H1 (cell line): Measurements from ENCODE around the gene IFI16. TPM values are rescaled to one million over a fixed set of nuclear protein-coding genes. Genes with fewer than 3 reads are reported as not detected.
"Not testable (repeated sequence)": the region's sequence is repeated elsewhere in the genome, so short reads cannot be mapped to it uniquely, and the experiment has no call there.

Source experiments
- CTCF ChIA-PET: fragments of 300-600 bp; sonication (Branson Sonifier 250); formaldehyde crosslinking; loops from one replicate; lab custom pipeline; 2021; ENCODE audit not compliant: partially characterized antibody; lab: Charles Lee
- POLR2A ChIA-PET: fragments of 300-600 bp; sonication (Branson Sonifier 250); formaldehyde crosslinking; loops from one replicate; lab custom pipeline; 2021; ENCODE audit warnings: inconsistent platforms; ENCODE audit not compliant: partially characterized antibody; lab: Charles Lee
- DNase-seq, 2 experiments: peaks; one replicate each; pipeline versions ENCODE4 v3.0.0 to v3.0.0-alpha.2; 2010 to 2022; ENCODE audit warnings: low spot score in 2 of 2, low read depth in 1 of 2, mixed read lengths in 1 of 2
- FAIRE-seq: peaks from 2 replicates; lab custom pipeline; 2011; peaks lifted over from hg19 to GRCh38; lab: Jason Lieb, UNC
- H2AFZ ChIP-seq: 2 replicates; pipeline ENCODE4 v1.8.1; 2012; ENCODE audit warnings: low read length, inconsistent platforms
- H2AK5ac ChIP-seq: 2 replicates; pipeline ENCODE4 v1.6.1; 2013; ENCODE audit warnings: low read depth, low read length
- H2BK120ac ChIP-seq: replicated peaks from 2 replicates; pipeline ENCODE3; 2013; ENCODE audit warnings: low read depth, low read length, inconsistent platforms
- H2BK12ac ChIP-seq: 2 replicates; pipeline ENCODE4 v1.6.1; 2013; ENCODE audit warnings: low read depth, low read length
- H2BK15ac ChIP-seq: 2 replicates; pipeline ENCODE4 v1.6.1; 2013; ENCODE audit warnings: low read length
- H2BK20ac ChIP-seq: 2 replicates; pipeline ENCODE4 v1.6.1; 2013; ENCODE audit warnings: low read length
- H2BK5ac ChIP-seq: 2 replicates; pipeline ENCODE4 v1.6.1; 2013; ENCODE audit warnings: low read depth, low read length
- H3K14ac ChIP-seq: 2 replicates; pipeline ENCODE4 v1.6.1; 2013; ENCODE audit warnings: inconsistent platforms; ENCODE audit not compliant: insufficient read length
- H3K18ac ChIP-seq: 2 replicates; pipeline ENCODE4 v1.6.1; 2013; ENCODE audit warnings: low read length; ENCODE audit errors: extremely low read depth
- H3K23ac ChIP-seq: 2 replicates; pipeline ENCODE4 v1.6.1; 2013; ENCODE audit warnings: inconsistent platforms; ENCODE audit not compliant: insufficient read length
- H3K23me2 ChIP-seq: 2 replicates; pipeline ENCODE4 v1.6.1; 2013; ENCODE audit warnings: low read depth, low read length
- H3K27ac ChIP-seq: 2 replicates; pipeline ENCODE4 v1.6.1; 2011; ENCODE audit warnings: low read depth, low read length, inconsistent platforms
- H3K27me3 ChIP-seq, 4 experiments: replicated peaks in 1 of 4; 1 replicate in 1 of 4; 2 replicates in 3 of 4; pipeline versions ENCODE4 v1.6.1 to v1.8.1; 2011 to 2013; ENCODE audit warnings: low read length in 3 of 4, mild to moderate bottlenecking in 3 of 4, inconsistent platforms in 2 of 4, mixed read lengths in 2 of 4, moderate library complexity in 1 of 4; ENCODE audit not compliant: control insufficient read depth in 3 of 4, insufficient read depth in 3 of 4; ENCODE audit errors: extremely low read depth in 1 of 4
- H3K36me3 ChIP-seq, 4 experiments: 2 replicates each; pipeline versions ENCODE4 v1.6.1 to v1.8.1; 2011 to 2013; ENCODE audit warnings: mild to moderate bottlenecking in 4 of 4, low read length in 3 of 4, moderate library complexity in 2 of 4, control low read depth in 1 of 4, inconsistent platforms in 1 of 4; ENCODE audit not compliant: insufficient read depth in 4 of 4, control insufficient read depth in 2 of 4
- H3K4ac ChIP-seq: replicated peaks from 2 replicates; pipeline ENCODE3; 2013; ENCODE audit warnings: low read length, low read depth, mixed read lengths, inconsistent platforms; ENCODE audit not compliant: insufficient read length
- H3K4me1 ChIP-seq, 4 experiments: replicated peaks in 1 of 4; 1 replicate in 1 of 4; 2 replicates in 3 of 4; pipeline versions ENCODE4 v1.6.1 to v1.8.1; 2011 to 2013; ENCODE audit warnings: low read length in 3 of 4, inconsistent platforms in 2 of 4, mixed read lengths in 1 of 4; ENCODE audit not compliant: insufficient read depth in 4 of 4, control insufficient read depth in 3 of 4
- H3K4me2 ChIP-seq, 2 experiments: 2 replicates each; pipeline versions ENCODE4 v1.6.1 to v1.8.1; 2011 to 2013; ENCODE audit warnings: low read depth in 2 of 2, low read length in 2 of 2, control low read depth in 1 of 2, inconsistent platforms in 1 of 2, mild to moderate bottlenecking in 1 of 2; ENCODE audit not compliant: insufficient read depth in 1 of 2
- H3K4me3 ChIP-seq, 4 experiments: fragments of 200-600, 300-600 bp in 1 of 4; sonication (generic), shearing (Covaris generic), sonication (Bioruptor Twin) in 1 of 4; 2 replicates each; pipeline versions ENCODE4 v1.5.1 to v1.8.1; 2011 to 2016; ENCODE audit warnings: low read length in 4 of 4, low read depth in 3 of 4, control low read depth in 2 of 4, inconsistent platforms in 2 of 4, mild to moderate bottlenecking in 2 of 4, mixed read lengths in 1 of 4, moderate library complexity in 1 of 4; ENCODE audit not compliant: insufficient read depth in 2 of 4; ENCODE audit errors: extremely low read depth in 1 of 4
- H3K56ac ChIP-seq: replicated peaks from 2 replicates; pipeline ENCODE3; 2013; ENCODE audit warnings: low read depth, mild to moderate bottlenecking, mixed read lengths, low read length, inconsistent platforms; ENCODE audit not compliant: insufficient read length
- H3K79me1 ChIP-seq: 2 replicates; pipeline ENCODE4 v1.6.1; 2013; ENCODE audit warnings: low read depth, low read length, control low read depth
- H3K79me2 ChIP-seq, 2 experiments: 2 replicates each; pipeline versions ENCODE4 v1.6.1 to v1.8.1; 2012 to 2013; ENCODE audit warnings: low read length in 2 of 2, mild to moderate bottlenecking in 2 of 2, inconsistent platforms in 1 of 2; ENCODE audit not compliant: insufficient read depth in 2 of 2, control insufficient read depth in 1 of 2
- H3K9ac ChIP-seq, 4 experiments: replicated peaks in 1 of 4; 1 replicate in 1 of 4; 2 replicates in 3 of 4; pipeline versions ENCODE4 v1.6.1 to v1.8.1; 2011 to 2013; ENCODE audit warnings: low read depth in 3 of 4, low read length in 3 of 4, control low read depth in 2 of 4, mild to moderate bottlenecking in 2 of 4, moderate library complexity in 2 of 4, inconsistent platforms in 1 of 4; ENCODE audit errors: extremely low read depth in 1 of 4
- H3K9me3 ChIP-seq, 2 experiments: 2 replicates each; pipeline versions ENCODE4 v1.6.1 to v1.8.1; 2012 to 2013; ENCODE audit warnings: mild to moderate bottlenecking in 2 of 2, moderate library complexity in 2 of 2, control low read depth in 1 of 2, inconsistent platforms in 1 of 2, low read depth in 1 of 2, low read length in 1 of 2, mixed read lengths in 1 of 2; ENCODE audit not compliant: insufficient read depth in 2 of 2
- H4K20me1 ChIP-seq, 2 experiments: replicated peaks in 1 of 2; 2 replicates each; pipeline versions ENCODE3 to v1.8.1; 2011 to 2013; ENCODE audit warnings: inconsistent platforms in 2 of 2, low read length in 2 of 2, mild to moderate bottlenecking in 1 of 2; ENCODE audit not compliant: insufficient read depth in 2 of 2, control insufficient read depth in 1 of 2
- H4K5ac ChIP-seq: 2 replicates; pipeline ENCODE4 v1.6.1; 2013; ENCODE audit warnings: low read length, low read depth, mixed read lengths, inconsistent platforms; ENCODE audit not compliant: insufficient read length
- H4K8ac ChIP-seq: 2 replicates; pipeline ENCODE4 v1.8.0; 2013; ENCODE audit warnings: mild to moderate bottlenecking, moderate library complexity, low read length, inconsistent platforms; ENCODE audit not compliant: insufficient read depth; ENCODE audit errors: extremely low read depth
- H4K91ac ChIP-seq: replicated peaks from 2 replicates; pipeline ENCODE3; 2013; ENCODE audit warnings: low read length, mixed read lengths, inconsistent platforms; ENCODE audit not compliant: insufficient read length
- CEBPB ChIP-seq: IDR thresholded peaks from 2 replicates; pipeline ENCODE4 v1.6.1; 2012; ENCODE audit warnings: low read depth, low read length
- CTCF ChIP-seq, 3 experiments: IDR thresholded peaks; 1 replicate in 2 of 3; 2 replicates in 1 of 3; pipeline versions ENCODE4 v1.5.1 to v1.6.1; 2011; ENCODE audit warnings: low read length in 3 of 3, mild to moderate bottlenecking in 3 of 3, inconsistent platforms in 2 of 3, low read depth in 1 of 3, moderate library complexity in 1 of 3; ENCODE audit not compliant: insufficient read depth in 1 of 3; ENCODE audit errors: control extremely low read depth in 1 of 3
- SIRT6 ChIP-seq: IDR thresholded peaks from one replicate; pipeline ENCODE4 v1.7.1; 2012; ENCODE audit warnings: low read length, inconsistent platforms
- WGBS, 2 experiments: shearing (Covaris generic) in 1 of 2; methylation state at CpG; one replicate each; pipeline versions ENCODE4 v1.1.6 to v1.1.7; 2013 to 2015; ENCODE audit warnings: low lambda C conversion rate in 2 of 2, mixed read lengths in 2 of 2, inconsistent platforms in 1 of 2, low coverage in 1 of 2, missing lambda C conversion rate in 1 of 2; ENCODE audit not compliant: insufficient replicate concordance in 2 of 2, insufficient coverage in 1 of 2, insufficient read length in 1 of 2; ENCODE audit errors: extremely low coverage in 1 of 2, missing lambda C conversion rate in 1 of 2; 5-methylcytosine and 5-hydroxymethylcytosine counted together
- polyA plus RNA-seq, 7 experiments: library from polyadenylated mRNA; depleted of rRNA in 3 of 7; stranded (reverse) in 5 of 7; unstranded in 2 of 7; fragments of >200 nt in 5 of 7; fragments of 200-250 nt in 2 of 7; gene quantifications; 1 replicate in 5 of 7; 2 replicates in 1 of 7; 4 replicates in 1 of 7; pipeline versions ENCODE4 v1.2.1 to v1.2.3, GENCODE V29; 2011 to 2013; ENCODE audit warnings: missing spikeins in 2 of 7, mixed read lengths in 2 of 7
- total RNA-seq: library from RNA; stranded (reverse); fragmentation: NEBNext Ultra II Directional; extraction: Animal tissue kit (Norgen Biotek cat#: 25700); gene quantifications from 2 replicates; pipeline ENCODE4 v1.2.1, GENCODE V29; 2021

Gene IFI16
- total and polyA plus RNA-seq, 2 of the 8 experiments (the other 6 are each of a cell fraction or from before 2014, with no cell fraction given), result 0.63 to 0.74 TPM

- TF ChIP-seq CEBPB, result no peak
- TF ChIP-seq SIRT6, result no peak
- TF ChIP-seq CTCF (IDR thresholded peaks at IDR 0.05; ENCODE audit: control extremely low read depth in 1 of 3, insufficient read depth in 1 of 3, low read depth in 1 of 3, low read length in 3 of 3), result no peak
Observed at GRCh38 chr1:159100589-159100988, 90.9 kb downstream of the IFI16 start (continued).

GRCh38 chr1:159103021-159103420 is 93.3 kb downstream of the IFI16 start:
- CTCF ChIA-PET, result not testable (repeated sequence)

More at GRCh38 chr1:159103021-159103420, 93.3 kb downstream of the IFI16 start:
- H3K79me1 ChIP-seq, H4K20me1 ChIP-seq, H3K4me2 ChIP-seq, H4K5ac ChIP-seq, H2BK120ac ChIP-seq, H3K9me3 ChIP-seq, H2BK15ac ChIP-seq, H3K14ac ChIP-seq, H3K18ac ChIP-seq, H2AFZ ChIP-seq, H4K8ac ChIP-seq, FAIRE-seq, H3K9ac ChIP-seq, H3K36me3 ChIP-seq, H3K4me1 ChIP-seq, H3K79me2 ChIP-seq, H3K23ac ChIP-seq, POLR2A ChIA-PET, H4K91ac ChIP-seq, H2BK20ac ChIP-seq, DNase-seq, H3K27me3 ChIP-seq, H3K27ac ChIP-seq, H3K4ac ChIP-seq, H2BK12ac ChIP-seq, H2AK5ac ChIP-seq, H2BK5ac ChIP-seq, H3K56ac ChIP-seq, H3K23me2 ChIP-seq, H3K4me3 ChIP-seq: not testable (repeated sequence)
- WGBS, 2 experiments, result 96% methylated on average over 3 of the region's 3 CpGs; no CpG with 5 or more reads in 1 of the 2 experiments
